Measurements from ENCODE around the gene POSTN.

DNA sequence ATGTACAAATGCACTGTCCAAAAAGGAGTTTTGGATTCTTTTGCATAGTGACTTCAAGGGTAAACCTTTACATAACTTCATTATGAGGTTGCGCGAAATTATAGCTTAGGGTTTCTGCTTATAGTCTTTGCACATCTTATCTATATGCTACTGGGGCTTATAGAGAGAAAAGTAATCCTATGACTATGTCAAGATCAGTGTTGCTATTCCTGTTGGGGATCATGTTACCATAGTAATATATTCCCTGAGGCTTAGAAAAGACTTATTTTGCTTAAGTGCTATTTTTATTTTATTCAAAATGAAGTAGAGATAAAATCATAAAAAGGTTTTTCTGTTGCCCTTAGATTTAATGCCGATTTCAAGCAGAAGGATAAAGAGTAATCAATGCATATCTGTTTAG lies 14.7 kb upstream of the POSTN start:
- TF ChIP-seq CTCF (IDR thresholded peaks at IDR 0.05; ENCODE audit: insufficient read depth, low read length, poor library complexity, severe bottlenecking) (no peak), EZH2phosphoT487 (conservative IDR thresholded peaks at IDR 0.05; ENCODE audit: low read length) (no peak)
